Stimulated activated CD8-positive, alpha-beta memory T cell treated with anti-CD3 and anti-CD28 coated beads, Interleukin-15, amount 100 ng/mL, for 24 hours (primary cell): ENCODE results near the gene HDGFL3.
"Not testable (repeated sequence)": the region's sequence is repeated elsewhere in the genome, so short reads cannot be mapped to it uniquely, and the experiment has no call there.

Source experiments
- DNase-seq: peaks from one replicate; pipeline ENCODE4 v3.0.0-alpha.2; 2020; ENCODE audit warnings: low read depth

The HDGFL3 gene

DNA sequence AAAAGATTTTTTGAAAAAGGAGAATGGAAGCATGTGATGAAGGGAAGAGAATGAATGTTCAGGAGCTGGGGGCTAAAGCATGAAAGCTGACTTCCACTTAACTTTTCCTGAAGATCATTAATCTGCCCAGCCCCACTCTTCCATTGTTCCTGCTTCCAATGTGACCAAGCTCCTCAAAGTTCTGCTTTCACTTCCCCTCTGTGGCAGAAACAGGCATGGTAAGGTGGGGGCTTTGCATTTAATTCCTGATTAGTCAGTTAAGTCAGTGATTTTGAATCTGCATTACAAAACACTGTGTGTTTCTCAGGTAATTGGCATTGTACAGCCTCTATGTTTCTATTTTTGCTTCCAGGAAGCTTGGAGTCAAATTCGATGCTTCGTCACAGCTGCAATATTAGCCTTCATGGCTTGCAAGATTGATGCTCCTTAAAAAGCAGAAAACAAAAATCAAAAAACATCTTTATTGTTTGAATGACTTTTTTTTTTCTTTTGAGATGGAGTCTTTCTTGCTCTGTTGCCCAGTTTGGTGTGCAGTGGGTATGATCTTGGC, 107.5 kb downstream of the HDGFL3 start:
- no peak for DNase-seq

DNA sequence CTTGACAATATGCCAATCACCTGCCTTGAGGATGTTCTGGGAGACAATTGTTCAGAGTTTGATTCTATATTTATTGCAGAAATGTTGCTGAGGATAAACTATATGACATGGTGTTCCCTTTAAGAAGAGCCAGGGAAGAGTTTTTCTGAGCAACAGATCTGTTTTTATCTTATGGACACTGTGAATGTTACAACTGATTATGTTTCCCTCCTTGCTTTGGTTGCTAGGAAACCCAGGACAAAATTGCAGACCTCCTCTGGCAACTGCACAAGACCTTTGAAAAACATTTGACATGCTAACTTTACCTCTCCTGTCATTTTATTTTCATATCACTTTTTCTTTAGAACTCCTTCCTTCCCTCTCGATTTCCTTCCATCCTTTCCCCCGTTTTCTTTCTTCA, 108.3 kb downstream of the HDGFL3 start:
- no peak for DNase-seq

DNA sequence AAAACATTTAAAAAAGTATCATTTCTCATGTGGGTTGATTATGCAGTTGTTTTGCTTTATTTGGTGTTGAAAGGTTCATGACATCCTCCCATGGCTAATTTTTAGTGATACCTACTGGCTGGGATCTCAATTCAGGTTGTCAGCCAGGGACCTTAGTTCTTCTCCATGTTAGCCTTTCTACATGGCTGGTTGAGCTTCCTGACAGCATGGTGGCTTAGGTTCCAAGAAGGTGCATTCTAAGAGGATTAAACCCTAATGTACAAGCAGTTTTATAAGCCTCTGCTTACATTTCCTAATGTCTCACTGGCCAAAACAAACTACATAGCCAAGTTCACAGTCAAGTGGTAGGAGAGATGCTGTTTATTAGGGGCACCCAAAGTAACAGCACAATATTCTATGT, 109.5 kb downstream of the HDGFL3 start:
- no peak for DNase-seq

DNA sequence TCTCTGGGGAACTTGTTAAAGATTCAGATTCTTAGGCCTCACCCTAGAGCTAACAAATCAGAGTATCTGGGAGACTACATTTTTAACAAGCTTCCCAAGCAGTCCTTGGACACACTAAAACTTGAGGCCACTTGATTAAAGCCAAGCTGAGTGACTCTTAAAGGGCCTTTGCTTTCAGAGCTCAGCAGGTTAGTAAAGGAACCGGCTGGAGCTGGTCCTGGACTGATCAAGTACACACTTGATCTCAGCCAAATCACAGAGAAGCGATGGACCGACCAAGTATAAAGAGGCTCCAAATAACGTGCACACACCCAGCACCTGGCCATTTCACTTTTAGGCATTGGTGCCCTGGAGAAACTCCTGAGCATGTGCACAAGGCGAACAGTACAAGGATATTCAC, 113.0 kb downstream of the HDGFL3 start:
- DNase-seq = no peak

DNA sequence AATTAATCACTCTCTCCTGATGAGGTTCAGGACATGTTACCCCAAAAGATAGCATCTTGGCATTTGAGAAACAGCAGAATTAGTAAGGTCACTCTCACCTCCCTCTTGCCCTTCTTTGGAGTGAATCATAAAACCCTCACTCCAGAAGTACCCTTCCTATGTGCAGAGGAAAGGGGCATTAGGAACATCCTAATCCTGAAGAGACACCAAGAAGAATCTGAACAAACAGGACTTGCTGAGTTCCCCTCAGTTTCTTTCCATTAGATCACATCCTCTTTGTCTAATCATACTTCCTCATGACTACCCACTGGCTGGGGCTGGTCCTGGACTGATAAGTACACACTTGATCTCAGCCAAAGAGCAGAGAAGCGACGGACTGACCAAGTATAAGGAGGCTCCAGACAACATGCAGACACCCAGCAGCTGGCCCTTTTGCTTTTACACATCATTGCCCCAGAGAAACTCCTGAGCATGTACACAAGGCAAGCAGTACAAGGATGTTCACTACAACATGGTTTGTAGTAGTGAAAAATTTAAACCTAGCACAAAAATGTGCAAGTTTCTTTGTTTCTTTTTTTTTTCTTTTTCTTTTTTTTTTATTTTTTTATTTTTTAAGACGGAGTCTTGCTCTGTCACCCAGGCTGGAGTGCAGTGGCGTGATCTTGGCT, 115.2 kb downstream of the HDGFL3 start:
- DNase-seq = no peak

DNA sequence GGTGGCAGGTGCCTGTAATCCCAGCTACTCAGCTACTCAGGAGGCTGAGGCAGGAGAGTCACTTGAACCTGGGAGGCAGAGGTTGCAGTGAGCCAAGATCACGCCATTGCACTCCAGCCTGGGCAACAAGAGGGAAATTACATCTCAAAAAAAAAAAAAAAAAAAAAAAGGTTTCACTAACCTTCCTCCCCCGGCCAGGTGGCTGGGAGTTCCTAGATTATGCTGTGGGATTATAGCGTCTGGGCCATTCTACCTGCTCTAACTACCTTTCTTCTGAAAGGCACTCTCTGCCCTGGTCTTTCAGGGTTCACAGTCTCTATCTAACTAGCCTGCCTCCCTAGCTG, 115.7 kb downstream of the HDGFL3 start:
- not testable (repeated sequence) for DNase-seq

DNA sequence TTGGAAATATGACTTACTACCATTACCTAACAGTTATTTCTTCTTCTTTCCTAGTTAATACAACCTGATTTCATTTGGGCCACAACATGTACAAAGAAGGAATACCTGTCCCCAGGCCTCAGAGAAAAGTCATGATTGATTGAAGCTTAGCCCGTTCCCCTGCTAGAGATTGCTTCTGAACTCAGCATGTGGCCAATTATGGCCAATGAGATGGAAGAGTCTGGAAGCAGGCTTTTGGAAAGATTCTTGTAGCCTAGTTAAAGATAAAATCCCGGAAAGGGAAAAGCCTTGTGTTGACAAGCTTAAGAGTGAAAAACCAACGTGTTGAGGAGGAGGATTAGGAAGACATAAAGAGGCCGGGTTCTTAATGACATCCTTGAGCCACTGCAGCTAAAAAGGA, 117.2 kb downstream of the HDGFL3 start:
- DNase-seq = no peak

DNA sequence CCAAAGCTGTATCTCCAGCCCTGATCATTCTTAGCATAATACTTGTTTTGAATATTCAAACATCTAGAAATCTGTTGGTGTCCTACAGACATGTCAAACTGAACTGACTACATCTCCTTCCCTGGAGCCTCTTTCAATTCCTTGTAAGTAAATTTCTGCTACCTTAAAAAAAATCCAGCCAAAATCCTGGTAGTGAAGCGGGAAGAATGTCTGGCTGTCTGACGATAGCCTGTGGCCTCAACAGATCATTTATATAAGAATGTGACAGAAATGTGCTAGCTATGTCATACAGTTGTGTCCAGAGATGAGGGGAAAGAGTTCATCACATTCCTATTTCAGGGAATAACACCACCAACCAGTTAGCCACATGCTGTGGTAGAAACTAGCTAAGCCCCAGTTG, 118.7 kb downstream of the HDGFL3 start:
- no peak for DNase-seq

DNA sequence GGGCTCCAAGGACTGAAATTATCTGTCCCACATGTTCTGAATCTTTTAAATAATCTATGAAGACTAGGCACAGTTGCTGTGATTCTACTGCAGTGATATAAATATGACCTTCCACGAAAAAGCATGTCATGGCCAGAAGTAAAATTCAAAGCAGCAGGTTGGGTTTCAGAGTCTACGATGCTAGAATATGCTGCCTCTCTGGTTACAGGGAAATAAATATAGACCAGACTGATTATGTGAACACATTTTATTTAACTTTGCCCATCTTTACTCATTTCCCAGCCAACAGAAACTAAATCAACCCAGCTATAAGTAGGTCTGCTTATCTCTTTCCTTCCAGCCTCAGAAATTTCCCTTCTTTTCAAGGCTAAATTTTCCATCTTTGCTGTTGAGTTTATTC, 120.0 kb downstream of the HDGFL3 start:
- no peak for DNase-seq

DNA sequence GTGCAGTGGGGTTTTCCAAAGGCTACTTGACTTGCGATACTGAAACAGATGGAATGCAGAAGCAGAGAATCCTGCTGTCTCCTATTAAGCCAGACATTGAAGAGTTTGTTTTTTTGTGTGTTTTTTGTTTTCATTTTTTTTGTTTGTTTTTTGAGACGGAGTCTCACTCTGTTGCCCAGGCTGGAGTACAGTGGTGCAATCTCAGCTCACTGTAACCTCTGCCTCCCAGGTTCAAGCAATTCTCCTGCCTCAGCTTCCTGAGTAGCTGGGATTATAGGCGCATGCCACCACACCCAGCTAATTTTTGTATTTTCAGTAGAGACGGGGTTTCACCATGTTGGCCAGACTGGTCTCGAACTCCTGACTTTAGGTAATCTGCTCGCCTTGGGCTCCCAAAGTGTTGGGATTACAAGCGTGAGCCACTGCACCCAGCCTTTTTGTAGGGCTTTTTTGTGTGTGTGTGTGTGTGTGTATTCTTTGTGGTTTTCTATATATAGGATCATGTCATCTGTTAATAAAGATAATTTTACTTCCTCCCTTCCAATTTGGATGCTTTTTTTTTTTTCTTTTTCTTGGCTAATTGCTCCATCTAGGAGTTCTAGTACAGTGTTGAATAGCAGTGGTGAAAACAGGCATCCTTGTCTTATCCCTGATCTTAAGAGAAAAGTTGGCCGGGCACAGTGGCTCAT, 121.6 kb downstream of the HDGFL3 start:
- not testable (repeated sequence) for DNase-seq

DNA sequence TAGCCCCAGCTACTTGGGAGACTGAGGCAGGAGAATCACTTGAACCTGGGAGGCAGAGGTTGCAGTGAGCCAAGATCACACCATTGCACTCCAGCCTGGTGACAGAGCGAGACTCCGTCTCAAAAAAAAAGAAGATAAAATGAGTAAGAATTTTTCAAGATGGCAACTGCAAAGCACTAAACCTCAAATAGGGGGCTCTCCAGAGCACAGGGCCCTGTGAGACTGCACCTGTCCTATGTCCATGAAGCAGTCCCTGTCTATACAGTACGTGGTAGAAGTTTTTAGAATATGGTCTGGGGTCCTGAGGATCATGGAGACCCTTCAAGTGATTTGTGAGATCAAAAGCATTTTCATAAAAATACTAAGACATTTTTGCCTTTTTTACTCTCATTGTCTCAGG, 122.2 kb downstream of the HDGFL3 start:
- not testable (repeated sequence) for DNase-seq

DNA sequence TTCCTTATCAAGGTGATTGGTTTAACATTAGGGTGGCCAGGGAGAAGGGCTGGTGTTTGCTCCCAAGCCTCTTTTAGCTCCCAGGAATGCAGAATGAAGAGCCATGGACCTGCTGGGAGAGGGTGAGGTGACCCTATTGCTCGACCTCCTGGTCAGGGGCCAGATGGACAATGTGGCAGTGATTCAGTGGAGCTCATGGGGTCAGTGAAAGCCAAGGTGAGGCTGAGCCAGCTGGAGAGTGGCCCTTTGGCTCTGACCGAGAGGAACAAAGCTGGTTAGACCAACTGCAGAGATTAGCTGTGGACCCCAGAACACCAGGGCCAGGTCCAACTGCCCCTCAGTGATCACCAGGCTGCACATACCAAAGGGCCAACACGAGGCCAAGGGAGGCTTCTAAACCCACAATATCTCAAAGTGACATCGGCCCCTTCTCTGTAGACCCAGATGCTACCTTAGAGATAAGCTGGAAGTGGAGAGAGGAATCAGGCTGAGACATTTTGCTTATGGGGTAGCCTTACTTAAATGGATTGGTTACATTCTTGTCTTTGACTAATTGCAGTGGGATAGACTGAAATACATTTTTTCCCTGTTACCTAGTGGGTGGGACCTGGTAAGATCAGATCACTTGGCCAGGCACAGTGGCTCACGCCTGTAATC, 124.8 kb downstream of the HDGFL3 start:
- no peak for DNase-seq

DNA sequence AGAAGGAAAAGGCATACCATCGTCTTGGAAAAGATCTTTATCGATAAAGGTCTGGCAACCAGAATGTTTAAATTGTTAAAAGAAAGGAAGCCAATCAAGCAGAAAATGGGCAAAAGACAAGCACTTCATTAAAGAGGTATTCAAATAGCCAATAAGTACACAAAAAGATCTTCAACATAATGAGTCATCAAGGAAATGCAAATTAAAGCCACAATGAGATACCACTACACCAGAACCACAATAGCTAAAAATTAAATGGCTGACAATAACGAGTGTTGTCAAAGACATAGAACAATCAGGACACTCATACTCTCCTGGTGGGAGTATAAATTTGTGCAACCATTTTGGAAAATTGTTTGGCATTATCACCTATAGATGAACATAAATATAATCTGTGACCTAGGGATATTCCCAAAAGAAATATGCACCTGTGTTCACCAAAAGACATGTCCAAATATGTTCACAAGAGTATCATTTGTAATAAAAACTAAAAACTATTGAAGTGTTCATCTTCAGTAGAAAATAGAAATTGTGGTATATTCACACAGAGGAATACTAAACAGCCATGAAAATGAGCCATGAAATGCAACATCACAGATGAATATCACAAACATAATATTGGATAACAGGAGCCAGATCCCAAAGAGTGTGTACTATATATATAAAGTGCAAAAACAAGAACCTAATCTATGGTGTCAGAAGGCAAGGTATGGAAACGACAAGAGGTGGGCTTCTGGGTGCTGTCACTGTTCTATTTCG, 126.2 kb downstream of the HDGFL3 start:
- DNase-seq = no peak

DNA sequence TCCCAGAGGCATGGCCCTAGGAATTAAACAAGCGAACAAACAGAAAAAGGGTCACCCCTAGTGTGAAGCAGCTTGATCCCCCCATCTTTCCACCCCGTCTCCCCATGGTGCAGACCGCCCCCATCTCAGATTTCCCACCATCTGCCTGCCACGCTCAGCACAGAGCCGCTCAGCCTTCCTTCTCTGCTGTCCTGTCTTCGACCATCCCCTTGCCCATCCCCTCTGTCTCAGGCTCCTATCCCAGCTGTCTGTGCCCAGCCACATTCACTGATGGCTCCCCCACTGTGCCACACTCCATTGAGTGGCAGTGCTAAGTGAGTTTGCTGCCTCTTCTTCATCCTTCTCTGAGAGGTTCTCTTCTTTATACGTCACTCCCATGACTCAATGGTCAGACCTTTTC, 128.9 kb downstream of the HDGFL3 start:
- no peak for DNase-seq
